Nephron (organoid): Measurements from ENCODE around the gene INTS3.

Source experiments
- H3K27ac Mint-ChIP-seq, 3 experiments: 2 replicates each; pipeline ENCODE4 v1.8.0; 2020; ENCODE audit warnings: mixed read lengths in 3 of 3, mild to moderate bottlenecking in 2 of 3, moderate library complexity in 1 of 3
- H3K27me3 Mint-ChIP-seq: 2 replicates; pipeline ENCODE4 v1.8.0; 2021; ENCODE audit warnings: low read depth, mild to moderate bottlenecking, moderate library complexity, mixed read lengths
- H3K36me3 Mint-ChIP-seq: 2 replicates; pipeline ENCODE4 v1.8.0; 2020; ENCODE audit warnings: low read depth, mixed read lengths
- H3K4me1 Mint-ChIP-seq: 2 replicates; pipeline ENCODE4 v1.8.0; 2020; ENCODE audit warnings: mixed read lengths
- H3K4me3 Mint-ChIP-seq, 3 experiments: 2 replicates each; pipeline ENCODE4 v1.8.0; 2020; ENCODE audit warnings: mild to moderate bottlenecking in 3 of 3, mixed read lengths in 3 of 3, moderate library complexity in 2 of 3
- H3K9me3 Mint-ChIP-seq: 2 replicates; pipeline ENCODE4 v1.8.0; 2020; ENCODE audit warnings: mixed read lengths
- CTCF ChIP-seq, 3 experiments: fragments of 200-600 bp; sonication (generic); IDR thresholded peaks; one replicate each; pipeline ENCODE4 v1.5.0; 2021; ENCODE audit warnings: antibody characterized with exemption in 3 of 3; ENCODE audit not compliant: unreplicated experiment in 3 of 3

INTS3 gene

GRCh38 chr1:153774026-153774595 lies 46.3 kb downstream of the INTS3 start:
- Mint-ChIP-seq H3K4me1 (peaks cover 29% of the 10 kb centered on the region), H3K4me3 (peak overlapping the region; percentile 64 to 87 (median 87)), H3K27ac (peak overlapping the region; percentile 38 to 82 (median 47)), H3K27me3 (peaks cover 10% of the 10 kb centered on the region), H3K36me3 (peaks cover 30% of the 10 kb centered on the region), H3K9me3 (no peaks in the 10 kb centered on the region)
- TF ChIP-seq CTCF (IDR thresholded peaks at IDR 0.05; ENCODE audit: unreplicated experiment in 3 of 3) = no peak

GRCh38 chr1:153774780-153775457 lies 47.1 kb downstream of the INTS3 start, which contains the start of gene SLC27A3:
TSS of gene SLC27A3 (plus strand) at chr1:153775407. CDS start at chr1:153775498, 91 bp downstream.
- Mint-ChIP-seq H3K27ac (peak within 1 kb of the TSS; percentile 78 to 82 (median 81)), H3K36me3 (peaks cover 22% of the 10 kb centered on the region), H3K4me1 (peaks cover 29% of the 10 kb centered on the region), H3K9me3 (no peaks in the 10 kb centered on the region), H3K4me3 (peak within 1 kb of the TSS; percentile 87 to 88 (median 87)), H3K27me3 (peaks cover 10% of the 10 kb centered on the region)
- TF ChIP-seq CTCF (IDR thresholded peaks at IDR 0.05; ENCODE audit: unreplicated experiment in 3 of 3) = no peak

GRCh38 chr1:153775458-153776327 lies 47.8 kb downstream of the INTS3 start:
- peak overlapping the region; percentile 78 to 82 (median 81) for H3K27ac Mint-ChIP-seq
- H3K4me3 Mint-ChIP-seq = peak overlapping the region; percentile 87 to 88 (median 87)
- H3K27me3 Mint-ChIP-seq = peaks cover 10% of the 10 kb centered on the region
- H3K9me3 Mint-ChIP-seq = no peaks in the 10 kb centered on the region
- TF ChIP-seq CTCF (IDR thresholded peaks at IDR 0.05; ENCODE audit: unreplicated experiment in 3 of 3) = no peak
- peaks cover 14% of the 10 kb centered on the region for H3K36me3 Mint-ChIP-seq
- peaks cover 29% of the 10 kb centered on the region for H3K4me1 Mint-ChIP-seq

GRCh38 chr1:153776352-153776751 lies 48.5 kb downstream of the INTS3 start:
- H3K9me3 Mint-ChIP-seq = no peaks in the 10 kb centered on the region
- peak overlapping the region in 1 of 3 experiments; percentile 54 for H3K27ac Mint-ChIP-seq
- TF ChIP-seq CTCF (IDR thresholded peaks at IDR 0.05; ENCODE audit: unreplicated experiment in 3 of 3) = no peak
- H3K4me3 Mint-ChIP-seq = peak overlapping the region; percentile 80 to 87 (median 80)
- peaks cover 9% of the 10 kb centered on the region for H3K36me3 Mint-ChIP-seq
- peaks cover 25% of the 10 kb centered on the region for H3K4me1 Mint-ChIP-seq
- H3K27me3 Mint-ChIP-seq = peaks cover 10% of the 10 kb centered on the region

GRCh38 chr1:153776845-153777370 lies 49.1 kb downstream of the INTS3 start:
- Mint-ChIP-seq H3K4me1 (peaks cover 25% of the 10 kb centered on the region), H3K27me3 (peaks cover 10% of the 10 kb centered on the region), H3K4me3 (peak overlapping the region; percentile 80 to 87 (median 80)), H3K36me3 (peaks cover 9% of the 10 kb centered on the region), H3K27ac (peak overlapping the region in 1 of 3 experiments; percentile 54), H3K9me3 (no peaks in the 10 kb centered on the region)
- TF ChIP-seq CTCF (IDR thresholded peaks at IDR 0.05; ENCODE audit: unreplicated experiment in 3 of 3) = no peak
